HepG2 (cell line): ENCODE measurements around the gene KIF3C. TPM values are rescaled to one million over a fixed set of nuclear protein-coding genes. Genes with fewer than 3 reads are reported as not detected.
A peak's percentile ranks its signal among the peaks of the same experiment; 100 is the strongest.

Source experiments
- ATAC-seq: fragments of 200-7000 bp; cut with Tn5 transposase; 3 replicates; pipeline ENCODE4 v1.9.1; 2020; ENCODE audit warnings: mild to moderate bottlenecking, moderate library complexity
- BruUV-seq: library from RNA; stranded (reverse); fragments of 400-500 nt; replicated peaks from 2 replicates; lab custom pipeline; 2021; lab: Mats Ljungman, UMichigan
- CTCF ChIA-PET: fragments of 300-600 bp; formaldehyde crosslinking; extraction: SDS; loops from one replicate; lab custom pipeline; 2021; ENCODE audit warnings: low total read pairs, inconsistent platforms, low intra/inter-chr PET ratio; lab: Yijun Ruan, JAX
- POLR2A ChIA-PET: fragments of 350-600 bp; sonication (Branson Sonifier 250); formaldehyde crosslinking; loops from one replicate; lab custom pipeline; 2020; ENCODE audit warnings: antibody characterized with exemption, inconsistent platforms; lab: Yijun Ruan, JAX
- DNase-seq: peaks from one replicate; pipeline ENCODE4 v3.0.0-alpha.2; 2015; ENCODE audit warnings: low spot score
- FAIRE-seq: peaks from 3 replicates; lab custom pipeline; 2011; peaks lifted over from hg19 to GRCh38; lab: Jason Lieb, UNC
- H2AFZ ChIP-seq: one replicate; pipeline ENCODE4 v1.6.1; 2011; ENCODE audit warnings: low read length, inconsistent platforms
- H3K27ac ChIP-seq: fragments of 300-600 bp; 3 replicates; pipeline ENCODE4 v1.8.0; 2011; ENCODE audit warnings: mixed run types, mild to moderate bottlenecking, mixed read lengths, low read length, inconsistent platforms; ENCODE audit not compliant: insufficient read depth; ENCODE audit errors: extremely low read length
- H3K27me3 ChIP-seq, 2 experiments: fragments of 200-600 bp in 1 of 2; 2 replicates in 1 of 2; 3 replicates in 1 of 2; pipeline versions ENCODE4 v1.6.0 to v1.8.0; 2011; ENCODE audit warnings: low read length in 2 of 2, mild to moderate bottlenecking in 2 of 2, moderate library complexity in 2 of 2, inconsistent platforms in 1 of 2; ENCODE audit not compliant: insufficient read depth in 2 of 2, control insufficient read depth in 1 of 2
- H3K36me3 ChIP-seq, 2 experiments: fragments of 200-600 bp in 1 of 2; replicated peaks in 1 of 2; 2 replicates in 1 of 2; 3 replicates in 1 of 2; pipeline versions ENCODE4 v1.5.1 to v1.8.0; 2011; ENCODE audit warnings: low read length in 2 of 2, inconsistent platforms in 1 of 2; ENCODE audit not compliant: insufficient read depth in 2 of 2, control insufficient read depth in 1 of 2
- H3K4me1 ChIP-seq: 2 replicates; pipeline ENCODE4 v1.5.1; 2012; ENCODE audit warnings: low read length, inconsistent platforms; ENCODE audit not compliant: insufficient read depth
- H3K4me2 ChIP-seq: 2 replicates; pipeline ENCODE4 v1.6.0; 2011; ENCODE audit warnings: low read depth, low read length, inconsistent platforms
- H3K4me3 ChIP-seq, 3 experiments: fragments of 200-600 bp in 1 of 3; sonication (generic), shearing (Covaris generic) in 1 of 3; replicated peaks in 1 of 3; 2 replicates each; pipeline ENCODE4 v1.5.1; 2011 to 2016; ENCODE audit warnings: low read length in 3 of 3, inconsistent platforms in 2 of 3, low read depth in 2 of 3, mild to moderate bottlenecking in 2 of 3, control low read depth in 1 of 3, mixed read lengths in 1 of 3; ENCODE audit not compliant: insufficient read depth in 1 of 3
- H3K79me2 ChIP-seq: one replicate; pipeline ENCODE4 v1.6.1; 2011; ENCODE audit warnings: low read length, inconsistent platforms; ENCODE audit not compliant: insufficient read depth
- H3K9ac ChIP-seq: 2 replicates; pipeline ENCODE4 v1.6.0; 2011; ENCODE audit warnings: mild to moderate bottlenecking, low read depth, low read length, inconsistent platforms; ENCODE audit not compliant: insufficient read depth
- H3K9me3 ChIP-seq: 2 replicates; pipeline ENCODE4 v1.5.1; 2012; ENCODE audit warnings: mild to moderate bottlenecking, low read length
- H4K20me1 ChIP-seq: 2 replicates; pipeline ENCODE4 v1.6.0; 2011; ENCODE audit warnings: inconsistent platforms, mild to moderate bottlenecking, low read length, moderate library complexity; ENCODE audit not compliant: insufficient read depth
- ARID5B ChIP-seq: IDR thresholded peaks from 2 replicates; pipeline ENCODE4 v1.4.0; 2020; ENCODE audit warnings: mild to moderate bottlenecking, missing genetic modification reagents
- ARNT2 ChIP-seq: sonication (generic); formaldehyde crosslinking; IDR thresholded peaks from 2 replicates; pipeline ENCODE4 v1.8.0; 2022; ENCODE audit warnings: mild to moderate bottlenecking, low read depth, missing genetic modification reagents, moderate library complexity
- BRD4 ChIP-seq: sonication (generic); formaldehyde crosslinking; IDR thresholded peaks from 2 replicates; pipeline ENCODE4 v1.4.0; 2020; ENCODE audit warnings: missing genetic modification reagents
- CAMTA2 ChIP-seq: sonication (generic); formaldehyde crosslinking; IDR thresholded peaks from 2 replicates; pipeline ENCODE4 v1.4.0; 2020; ENCODE audit warnings: mild to moderate bottlenecking, missing genetic modification reagents, borderline replicate concordance
- DMTF1 ChIP-seq: sonication (generic); formaldehyde crosslinking; IDR thresholded peaks from 2 replicates; pipeline ENCODE4 v1.4.0; 2020; ENCODE audit warnings: mild to moderate bottlenecking, missing genetic modification reagents
- ELF3 ChIP-seq: IDR thresholded peaks from 2 replicates; pipeline ENCODE4 v1.6.1; 2016; ENCODE audit warnings: missing genetic modification reagents, missing compliant biosample characterization
- GZF1 ChIP-seq: sonication (generic); formaldehyde crosslinking; IDR thresholded peaks from 2 replicates; pipeline ENCODE4 v1.5.1; 2020; ENCODE audit warnings: mild to moderate bottlenecking, missing genetic modification reagents
- HMG20B ChIP-seq: conservative IDR thresholded peaks from 2 replicates; pipeline ENCODE4 v1.6.1; 2016; ENCODE audit warnings: missing genetic modification reagents, missing compliant biosample characterization
- KDM3A ChIP-seq: IDR thresholded peaks from 2 replicates; pipeline ENCODE4 v1.6.1; 2018; ENCODE audit warnings: low read depth, missing compliant biosample characterization
- MLXIP ChIP-seq: sonication (generic); formaldehyde crosslinking; IDR thresholded peaks from 2 replicates; pipeline ENCODE4 v1.9.0; 2021; ENCODE audit warnings: missing genetic modification reagents, borderline replicate concordance
- MXD4 ChIP-seq: IDR thresholded peaks from 2 replicates; pipeline ENCODE4 v1.6.1; 2016; ENCODE audit warnings: mild to moderate bottlenecking, missing biosample characterization, missing genetic modification reagents
- NFE2 ChIP-seq: sonication (generic); formaldehyde crosslinking; IDR thresholded peaks from 2 replicates; pipeline ENCODE4 v1.4.0; 2020; ENCODE audit warnings: missing genetic modification reagents
- RCOR2 ChIP-seq: IDR thresholded peaks from 2 replicates; pipeline ENCODE4 v1.6.1; 2016; ENCODE audit warnings: missing biosample characterization, missing genetic modification reagents
- SRF ChIP-seq: IDR thresholded peaks from 2 replicates; pipeline ENCODE4 v1.6.1; 2011; ENCODE audit warnings: mild to moderate bottlenecking, low read depth, low read length, moderate library complexity
- ZNF558 ChIP-seq: sonication (generic); formaldehyde crosslinking; IDR thresholded peaks from 2 replicates; pipeline ENCODE4 v1.9.0; 2022; ENCODE audit warnings: mild to moderate bottlenecking, missing genetic modification reagents, borderline replicate concordance
- WGBS: methylation state at CpG from one replicate; pipeline ENCODE4 v1.1.6; 2017; ENCODE audit warnings: low lambda C conversion rate; 5-methylcytosine and 5-hydroxymethylcytosine counted together
- in situ Hi-C: cut with HindIII; loops from 2 replicates; pipeline ENCODE4 v1.10.0; 2017; ENCODE audit warnings: low pct_unique_long_range_greater_than_20kb; ENCODE audit not compliant: extremely low pct_ligation_motif_present
- intact Hi-C: fragments of 100-400 bp; cut with micrococcal nuclease; formaldehyde crosslinking; loops from one replicate; pipeline ENCODE4 v1.10.0; 2022; ENCODE audit not compliant: unreplicated experiment
- polyA plus RNA-seq, 8 experiments: library from polyadenylated mRNA; depleted of rRNA in 3 of 8; stranded (reverse) in 7 of 8; unstranded in 1 of 8; fragments of >200 nt; fragmentation: Illumina TruSeq in 4 of 8; extraction: Trizol in 4 of 8; gene quantifications; 2 replicates each; pipeline versions ENCODE4 v1.2.1 to v1.2.3, GENCODE V29; 2011 to 2016; ENCODE audit warnings: low read depth in 4 of 8, missing spikeins in 1 of 8, mixed read lengths in 1 of 8; ENCODE audit not compliant: insufficient read depth in 1 of 8
- total RNA-seq, 5 experiments: library from RNA; depleted of rRNA; stranded (reverse); fragments of >200 nt; fragmentation: Illumina TruSeq; extraction: Trizol; gene quantifications; 2 replicates each; pipeline ENCODE4 v1.2.3, GENCODE V29; 2016; ENCODE audit warnings: low read depth in 1 of 5

Gene KIF3C
- total and polyA plus RNA-seq, 2 of the 13 experiments (the other 11 are each of a cell fraction or from before 2014, with no cell fraction given), result 3.6 to 4.9 TPM

GRCh38 chr2:25954199-25954752 lies 28.0 kb downstream of the KIF3C start:
- ChIA-PET CTCF (interaction anchor here (1.9 kb wide), 1 partner anchor 103 kb away, joined by 6 read pairs; no protein-coding TSS in a partner anchor), POLR2A (interaction anchor here (0.7 to 2.5 kb wide), 5 partner anchors 9 to 79 kb away, joined by 3 to 11 read pairs (median 3); partner anchors contain the start of genes ASXL2, KIF3C and RAB10)
- in situ Hi-C loops, result loop anchor here (5.0 kb wide), 1 partner anchor 193 kb away; no protein-coding TSS in a partner anchor
- Histone ChIP-seq H2AFZ (no peak overlapping the region), H3K27me3 (no peaks in the 10 kb centered on the region), H3K36me3 (no peaks in the 10 kb centered on the region), H3K9ac (no peak overlapping the region), H3K9me3 (no peaks in the 10 kb centered on the region), H3K27ac (no peak overlapping the region), H3K4me1 (peaks cover 48% of the 10 kb centered on the region), H3K79me2 (no peaks in the 10 kb centered on the region), H3K4me3 (peak overlapping the region in 2 of 3 experiments; percentile 0 to 40; a peak in 1 of 6 replicates), H3K4me2 (peak overlapping the region; percentile 64), H4K20me1 (no peaks in the 10 kb centered on the region)
- FAIRE-seq, result peak; percentile 64
- peak; percentile 80 for DNase-seq
- intact Hi-C loops, result loop anchor here (2.0 to 10.0 kb wide), 2 partner anchors 65 to 511 kb away; no protein-coding TSS in a partner anchor
- no TSS peak for BruUV-seq
- ATAC-seq, result peak; percentile 74
- WGBS, result 58% methylated on average over 19 of the region's 21 CpGs
- TF ChIP-seq NFE2 (CRISPR knock-in tag), result no peak
- TF ChIP-seq MXD4 (CRISPR knock-in tag), result no peak
- peak; percentile 42; the same call in 1 of the 2 replicates for TF ChIP-seq CAMTA2 (CRISPR knock-in tag)
- TF ChIP-seq KDM3A, result no peak
- TF ChIP-seq ARID5B (CRISPR knock-in tag), result 0 out of 2 replicates have a peak, but pooled peaks have one; percentile 10
- TF ChIP-seq ELF3 (CRISPR knock-in tag), result no peak; the same call in 1 of the 2 replicates
- TF ChIP-seq ARNT2, result no peak
- no peak for TF ChIP-seq GZF1 (CRISPR knock-in tag)
- TF ChIP-seq DMTF1 (CRISPR knock-in tag), result no peak
- TF ChIP-seq BRD4 (CRISPR knock-in tag), result no peak
- TF ChIP-seq MLXIP (CRISPR knock-in tag), result no peak
- TF ChIP-seq SRF, result no peak
- TF ChIP-seq ZNF558 (CRISPR knock-in tag), result no peak
- TF ChIP-seq HMG20B, result no peak
- no peak for TF ChIP-seq RCOR2
